Muscle layer of duodenum (tissue), 2 donors: ENCODE data around the gene LRMDA.

ENCODE experiments used
- H3K27ac ChIP-seq: one replicate; pipeline ENCODE4 v1.7.0; 2013; ENCODE audit warnings: mild to moderate bottlenecking, low read length
- H3K27me3 ChIP-seq: one replicate; pipeline ENCODE4 v1.7.0; 2013; ENCODE audit warnings: low read depth, mild to moderate bottlenecking, control low read depth, low read length
- H3K36me3 ChIP-seq, 2 donors: one replicate each; pipeline ENCODE4 v1.7.0; 2013; ENCODE audit warnings: low read length in 2 of 2, control low read depth in 1 of 2, mild to moderate bottlenecking in 1 of 2; ENCODE audit not compliant: insufficient read depth in 2 of 2, control insufficient read depth in 1 of 2
- H3K4me1 ChIP-seq, 2 donors: one replicate each; pipeline ENCODE4 v1.7.0; 2013; ENCODE audit warnings: low read length in 2 of 2, mild to moderate bottlenecking in 2 of 2, control low read depth in 1 of 2, moderate library complexity in 1 of 2; ENCODE audit not compliant: insufficient read depth in 2 of 2, control insufficient read depth in 1 of 2
- H3K4me3 ChIP-seq, 2 donors: one replicate each; pipeline ENCODE4 v1.7.0; 2013; ENCODE audit warnings: low read length in 2 of 2, low read depth in 1 of 2, mild to moderate bottlenecking in 1 of 2
- H3K9me3 ChIP-seq, 2 donors: one replicate each; pipeline ENCODE4 v1.7.0; 2013; ENCODE audit warnings: low read length in 2 of 2, control low read depth in 1 of 2, mild to moderate bottlenecking in 1 of 2; ENCODE audit not compliant: control insufficient read depth in 1 of 2
- donor health status: healthy.

LRMDA gene

GRCh38 chr10:75428434-75429158 lies 2.8 kb upstream of the LRMDA start:
- no peaks in the 10 kb centered on the region for H3K36me3 ChIP-seq
- H3K27me3 ChIP-seq, result no peaks in the 10 kb centered on the region
- no peaks in the 10 kb centered on the region for H3K9me3 ChIP-seq
- peaks cover 0 to 34% of the 10 kb centered on the region in 2 donors for H3K4me1 ChIP-seq
- H3K27ac ChIP-seq, result no peak overlapping the region
- no peak overlapping the region for H3K4me3 ChIP-seq

- Histone ChIP-seq H3K27me3 (no peaks in the 10 kb centered on the region), H3K9me3 (no peaks in the 10 kb centered on the region), H3K4me3 (no peak overlapping the region), H3K36me3 (no peaks in the 10 kb centered on the region), H3K27ac (no peak overlapping the region), H3K4me1 (peaks cover 0 to 34% of the 10 kb centered on the region in 2 donors)
These were observed 2.1 kb upstream of the LRMDA start for GRCh38 chr10:75429159-75429827.

GRCh38 chr10:75430000-75430763 lies 1.2 kb upstream of the LRMDA start:
- Histone ChIP-seq H3K36me3 (no peaks in the 10 kb centered on the region), H3K4me3 (peak overlapping the region in 1 of 2 donors; percentile 72), H3K9me3 (no peaks in the 10 kb centered on the region), H3K4me1 (peaks cover 0 to 34% of the 10 kb centered on the region in 2 donors), H3K27ac (no peak overlapping the region), H3K27me3 (no peaks in the 10 kb centered on the region)

- Histone ChIP-seq H3K9me3 (no peaks in the 10 kb centered on the region), H3K27me3 (no peaks in the 10 kb centered on the region), H3K27ac (no peak overlapping the region), H3K4me3 (peak overlapping the region in 1 of 2 donors; percentile 72), H3K4me1 (peaks cover 0 to 34% of the 10 kb centered on the region in 2 donors), H3K36me3 (no peaks in the 10 kb centered on the region)
These were observed 752 bp downstream of the LRMDA start for GRCh38 chr10:75432176-75432575.

GRCh38 chr10:75432763-75433162 lies 1.3 kb downstream of the LRMDA start:
- peaks cover 0 to 32% of the 10 kb centered on the region in 2 donors for H3K4me1 ChIP-seq
- H3K36me3 ChIP-seq, result no peaks in the 10 kb centered on the region
- H3K4me3 ChIP-seq, result no peak overlapping the region
- H3K27ac ChIP-seq, result no peak overlapping the region
- no peaks in the 10 kb centered on the region for H3K9me3 ChIP-seq
- H3K27me3 ChIP-seq, result no peaks in the 10 kb centered on the region

- Histone ChIP-seq H3K36me3 (no peaks in the 10 kb centered on the region), H3K27me3 (no peaks in the 10 kb centered on the region), H3K9me3 (no peaks in the 10 kb centered on the region), H3K27ac (no peak overlapping the region), H3K4me3 (no peak overlapping the region), H3K4me1 (peaks cover 0 to 27% of the 10 kb centered on the region in 2 donors)
These were observed 1.8 kb downstream of the LRMDA start for GRCh38 chr10:75433216-75433615.

GRCh38 chr10:75434291-75434690 lies 2.9 kb downstream of the LRMDA start:
- Histone ChIP-seq H3K4me1 (peaks cover 0 to 21% of the 10 kb centered on the region in 2 donors), H3K36me3 (peaks cover 0 to 9% of the 10 kb centered on the region in 2 donors), H3K27ac (no peak overlapping the region), H3K9me3 (no peaks in the 10 kb centered on the region), H3K27me3 (no peaks in the 10 kb centered on the region), H3K4me3 (no peak overlapping the region)

GRCh38 chr10:75435291-75435690 lies 3.9 kb downstream of the LRMDA start:
- no peaks in the 10 kb centered on the region for H3K9me3 ChIP-seq
- H3K4me1 ChIP-seq, result peaks cover 0 to 16% of the 10 kb centered on the region in 2 donors
- H3K4me3 ChIP-seq, result no peak overlapping the region
- no peaks in the 10 kb centered on the region for H3K27me3 ChIP-seq
- no peak overlapping the region for H3K27ac ChIP-seq
- peaks cover 0 to 10% of the 10 kb centered on the region in 2 donors for H3K36me3 ChIP-seq

GRCh38 chr10:75436896-75437295 lies 5.5 kb downstream of the LRMDA start:
- Histone ChIP-seq H3K27me3 (no peaks in the 10 kb centered on the region), H3K27ac (no peak overlapping the region), H3K4me1 (peaks cover 0 to 7% of the 10 kb centered on the region in 2 donors), H3K9me3 (no peaks in the 10 kb centered on the region), H3K4me3 (no peak overlapping the region), H3K36me3 (peaks cover 0 to 10% of the 10 kb centered on the region in 2 donors)

- Histone ChIP-seq H3K36me3 (peaks cover 0 to 10% of the 10 kb centered on the region in 2 donors), H3K4me3 (no peak overlapping the region), H3K27me3 (no peaks in the 10 kb centered on the region), H3K4me1 (no peaks in the 10 kb centered on the region), H3K9me3 (no peaks in the 10 kb centered on the region), H3K27ac (no peak overlapping the region)
These were observed 6.3 kb downstream of the LRMDA start for GRCh38 chr10:75437693-75438092.

- peaks cover 0 to under 1% of the 10 kb centered on the region in 2 donors for H3K9me3 ChIP-seq
- peaks cover 0 to 10% of the 10 kb centered on the region in 2 donors for H3K36me3 ChIP-seq
- H3K4me1 ChIP-seq, result no peaks in the 10 kb centered on the region
- H3K27me3 ChIP-seq, result no peaks in the 10 kb centered on the region
- H3K4me3 ChIP-seq, result no peak overlapping the region
- no peak overlapping the region for H3K27ac ChIP-seq
These were observed 6.9 kb downstream of the LRMDA start for GRCh38 chr10:75438275-75438674.
